Fibroblast of lung (primary cell): ENCODE measurements around the gene ACYP2. TPM values are rescaled to one million over a fixed set of nuclear protein-coding genes. Genes with fewer than 3 reads are reported as not detected.
"Not testable (repeated sequence)": the region's sequence is repeated elsewhere in the genome, so short reads cannot be mapped to it uniquely, and the experiment has no call there.

Source experiments
- DNase-seq, 2 donors: peaks; one replicate each; pipeline versions ENCODE4 v3.0.0 to v3.0.0-alpha.2; 2010; ENCODE audit warnings: low read depth in 2 of 2
- H2AFZ ChIP-seq: 2 replicates; pipeline ENCODE4 v1.5.1; 2012; ENCODE audit warnings: low read length, control low read depth, inconsistent platforms
- H3K27ac ChIP-seq: 2 replicates; pipeline ENCODE4 v1.5.1; 2011; ENCODE audit warnings: low read length, control low read depth; ENCODE audit not compliant: insufficient read depth
- H3K27me3 ChIP-seq: 2 replicates; pipeline ENCODE4 v1.5.1; 2011; ENCODE audit warnings: mild to moderate bottlenecking, low read length; ENCODE audit not compliant: control insufficient read depth, insufficient read depth
- H3K36me3 ChIP-seq: 2 replicates; pipeline ENCODE4 v1.5.1; 2011; ENCODE audit warnings: low read length; ENCODE audit not compliant: control insufficient read depth, insufficient read depth
- H3K4me1 ChIP-seq: 2 replicates; pipeline ENCODE4 v1.5.1; 2011; ENCODE audit warnings: low read length; ENCODE audit not compliant: control insufficient read depth, insufficient read depth; ENCODE audit errors: extremely low read depth
- H3K4me2 ChIP-seq: 2 replicates; pipeline ENCODE4 v1.5.1; 2011; ENCODE audit warnings: low read length, control low read depth; ENCODE audit not compliant: insufficient read depth; ENCODE audit errors: extremely low read depth
- H3K4me3 ChIP-seq, 4 experiments: fragments of 200-600 bp in 1 of 4; sonication (generic) in 1 of 4; replicated peaks in 1 of 4; 2 replicates each; pipeline ENCODE4 v1.5.1; 2011 to 2016; ENCODE audit warnings: low read length in 4 of 4, low read depth in 3 of 4, mild to moderate bottlenecking in 3 of 4, control low read depth in 2 of 4, inconsistent platforms in 1 of 4, mixed read lengths in 1 of 4; ENCODE audit not compliant: insufficient read depth in 1 of 4; ENCODE audit errors: control extremely low read depth in 1 of 4
- H3K79me2 ChIP-seq: 2 replicates; pipeline ENCODE4 v1.5.1; 2012; ENCODE audit warnings: mild to moderate bottlenecking, low read length, inconsistent platforms; ENCODE audit not compliant: control insufficient read depth, insufficient read depth
- H3K9ac ChIP-seq: 2 replicates; pipeline ENCODE4 v1.5.1; 2011; ENCODE audit warnings: mild to moderate bottlenecking, low read length, control low read depth; ENCODE audit not compliant: insufficient read depth
- H3K9me3 ChIP-seq: 2 replicates; pipeline ENCODE4 v1.5.1; 2012; ENCODE audit warnings: low read depth, low read length; ENCODE audit not compliant: control insufficient read depth, insufficient read depth
- H4K20me1 ChIP-seq: 2 replicates; pipeline ENCODE4 v1.5.1; 2011; ENCODE audit warnings: low read length; ENCODE audit not compliant: control insufficient read depth, insufficient read depth; ENCODE audit errors: extremely low read depth
- EZH2 ChIP-seq: IDR thresholded peaks from 2 replicates; pipeline ENCODE4 v1.5.1; 2012; ENCODE audit warnings: low read length, control low read depth, mild to moderate bottlenecking; ENCODE audit errors: missing control alignments
- polyA plus RNA-seq, 2 donors: library from polyadenylated mRNA; depleted of rRNA in 1 of 2; stranded (reverse) in 1 of 2; unstranded in 1 of 2; fragments of >200 nt; gene quantifications; 2 replicates each; pipeline ENCODE4 v1.2.1, GENCODE V29; 2011 to 2012; ENCODE audit warnings: missing spikeins in 1 of 2
- total RNA-seq: library from RNA; depleted of rRNA; stranded (reverse); fragments of >200 nt; gene quantifications from 2 replicates; pipeline ENCODE4 v1.2.1, GENCODE V29; 2014
- TF ChIP-seq, protein P1 (sequence below), 2 donors: IDR thresholded peaks in 1 of 2; conservative IDR thresholded peaks in 1 of 2; 1 replicate in 1 of 2; 2 replicates in 1 of 2; pipeline ENCODE4 v1.5.1; 2011 to 2012; ENCODE audit warnings: low read length in 2 of 2, control low read depth in 1 of 2, inconsistent platforms in 1 of 2, low read depth in 1 of 2, mild to moderate bottlenecking in 1 of 2

Gene ACYP2
- total and polyA plus RNA-seq, 2 donors (not counting 1 experiment from before 2014, with no cell fraction given): 9.7 to 24.4 TPM

DNA sequence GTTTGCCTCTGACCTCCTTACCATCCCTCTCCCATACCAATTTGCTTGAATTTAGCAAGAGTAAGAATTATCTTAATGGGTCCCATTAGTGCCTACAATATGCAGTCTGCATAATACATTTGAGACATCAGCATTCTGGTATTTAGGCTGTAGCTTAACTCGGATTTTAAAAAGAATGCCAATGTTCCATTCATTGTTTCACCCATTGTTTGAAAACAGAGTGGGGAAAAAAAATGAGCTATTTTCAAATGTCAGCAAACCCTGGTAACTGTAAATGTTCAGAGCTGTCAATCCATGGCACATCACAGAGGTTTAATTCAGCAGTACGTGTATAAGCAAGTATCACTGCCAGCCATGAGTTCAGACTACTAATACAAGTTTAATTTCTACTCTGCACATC, 202.6 kb downstream of the ACYP2 start:
- DNase-seq: no peak
- H4K20me1 ChIP-seq: no peaks in the 10 kb centered on the region
- TF ChIP-seq EZH2: no peak
- TF ChIP-seq, protein P1, sequence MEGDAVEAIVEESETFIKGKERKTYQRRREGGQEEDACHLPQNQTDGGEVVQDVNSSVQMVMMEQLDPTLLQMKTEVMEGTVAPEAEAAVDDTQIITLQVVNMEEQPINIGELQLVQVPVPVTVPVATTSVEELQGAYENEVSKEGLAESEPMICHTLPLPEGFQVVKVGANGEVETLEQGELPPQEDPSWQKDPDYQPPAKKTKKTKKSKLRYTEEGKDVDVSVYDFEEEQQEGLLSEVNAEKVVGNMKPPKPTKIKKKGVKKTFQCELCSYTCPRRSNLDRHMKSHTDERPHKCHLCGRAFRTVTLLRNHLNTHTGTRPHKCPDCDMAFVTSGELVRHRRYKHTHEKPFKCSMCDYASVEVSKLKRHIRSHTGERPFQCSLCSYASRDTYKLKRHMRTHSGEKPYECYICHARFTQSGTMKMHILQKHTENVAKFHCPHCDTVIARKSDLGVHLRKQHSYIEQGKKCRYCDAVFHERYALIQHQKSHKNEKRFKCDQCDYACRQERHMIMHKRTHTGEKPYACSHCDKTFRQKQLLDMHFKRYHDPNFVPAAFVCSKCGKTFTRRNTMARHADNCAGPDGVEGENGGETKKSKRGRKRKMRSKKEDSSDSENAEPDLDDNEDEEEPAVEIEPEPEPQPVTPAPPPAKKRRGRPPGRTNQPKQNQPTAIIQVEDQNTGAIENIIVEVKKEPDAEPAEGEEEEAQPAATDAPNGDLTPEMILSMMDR (conservative IDR thresholded peaks at IDR 0.05 in 1 of 2, IDR thresholded peaks at IDR 0.05 in 1 of 2; ENCODE audit: low read depth in 1 of 2, low read length in 2 of 2): no peak
- H3K4me2 ChIP-seq: no peak overlapping the region
- H3K9me3 ChIP-seq: no peaks in the 10 kb centered on the region
- no peaks in the 10 kb centered on the region for H3K4me1 ChIP-seq
- no peak overlapping the region for H2AFZ ChIP-seq
- no peaks in the 10 kb centered on the region for H3K27me3 ChIP-seq
- H3K9ac ChIP-seq: no peak overlapping the region
- no peak overlapping the region for H3K27ac ChIP-seq
- no peak overlapping the region for H3K4me3 ChIP-seq
- no peaks in the 10 kb centered on the region for H3K36me3 ChIP-seq
- no peaks in the 10 kb centered on the region for H3K79me2 ChIP-seq

DNA sequence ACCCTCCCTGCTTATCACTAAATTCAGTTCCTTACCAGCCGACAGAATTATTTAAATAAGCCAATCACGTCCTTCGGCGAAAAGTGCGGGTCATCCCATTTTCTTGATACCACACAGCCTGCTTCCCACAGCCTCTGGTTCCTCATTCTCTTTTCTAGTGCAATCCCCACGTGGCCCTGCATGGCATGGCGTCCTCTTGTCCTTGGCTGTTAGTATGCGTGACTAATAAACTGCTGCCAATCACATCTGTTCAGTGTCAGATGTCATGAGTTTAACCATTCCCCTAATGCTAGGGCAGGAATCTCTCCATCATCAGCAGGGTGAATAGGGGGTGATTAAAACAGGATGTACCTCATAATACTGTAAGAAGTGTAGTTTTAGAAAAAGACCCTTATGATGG, 203.4 kb downstream of the ACYP2 start:
- Histone ChIP-seq H2AFZ (no peak overlapping the region), H3K4me3 (no peak overlapping the region), H3K9ac (no peak overlapping the region), H3K9me3 (no peaks in the 10 kb centered on the region), H4K20me1 (no peaks in the 10 kb centered on the region), H3K27me3 (no peaks in the 10 kb centered on the region), H3K79me2 (no peaks in the 10 kb centered on the region), H3K4me1 (no peaks in the 10 kb centered on the region), H3K36me3 (no peaks in the 10 kb centered on the region), H3K4me2 (no peak overlapping the region), H3K27ac (no peak overlapping the region)
- DNase-seq: no peak
- TF ChIP-seq, protein P1 (conservative IDR thresholded peaks at IDR 0.05 in 1 of 2, IDR thresholded peaks at IDR 0.05 in 1 of 2; ENCODE audit: low read depth in 1 of 2, low read length in 2 of 2): no peak

- TF ChIP-seq, protein P1 (conservative IDR thresholded peaks at IDR 0.05 in 1 of 2, IDR thresholded peaks at IDR 0.05 in 1 of 2; ENCODE audit: low read depth in 1 of 2, low read length in 2 of 2): no peak
- no peak for TF ChIP-seq EZH2
- Histone ChIP-seq H3K9me3 (no peaks in the 10 kb centered on the region), H3K79me2 (no peaks in the 10 kb centered on the region), H3K36me3 (no peaks in the 10 kb centered on the region), H3K4me1 (no peaks in the 10 kb centered on the region), H3K27me3 (no peaks in the 10 kb centered on the region), H3K4me2 (no peak overlapping the region), H3K4me3 (no peak overlapping the region), H4K20me1 (no peaks in the 10 kb centered on the region), H2AFZ (no peak overlapping the region), H3K9ac (no peak overlapping the region), H3K27ac (no peak overlapping the region)
- DNase-seq: peak in 1 of 2 donors; percentile 54
Measured at GRCh38 chr2:54321047-54321446, 205.6 kb downstream of the ACYP2 start.

GRCh38 chr2:54324517-54324916, 209.1 kb downstream of the ACYP2 start:
- H3K79me2 ChIP-seq, H3K4me3 ChIP-seq, DNase-seq, H3K9ac ChIP-seq, H3K4me1 ChIP-seq, H3K27me3 ChIP-seq, H3K9me3 ChIP-seq, H2AFZ ChIP-seq, H3K4me2 ChIP-seq, H3K36me3 ChIP-seq, H4K20me1 ChIP-seq, H3K27ac ChIP-seq: not testable (repeated sequence)
